HG02852 (cell line): ENCODE results near the gene SH3PXD2A.
"Not testable (repeated sequence)": the region's sequence is repeated elsewhere in the genome, so short reads cannot be mapped to it uniquely, and the experiment has no call there.

Experiments used
- ATAC-seq: cut with Tn5 transposase; IDR thresholded peaks from one replicate; pipeline ENCODE4 v1.9.1; 2021; ENCODE audit warnings: mild to moderate bottlenecking, moderate library complexity; ENCODE audit not compliant: unreplicated experiment

Gene SH3PXD2A

GRCh38 chr10:103849880-103850571 lies 5.3 kb downstream of the SH3PXD2A start:
- no peak for ATAC-seq

GRCh38 chr10:103849212-103849877 lies 6.0 kb downstream of the SH3PXD2A start:
- no peak for ATAC-seq

- no peak for ATAC-seq
Measured at GRCh38 chr10:103847909-103848468, 7.4 kb downstream of the SH3PXD2A start.

GRCh38 chr10:103847346-103847745 lies 8.0 kb downstream of the SH3PXD2A start:
- no peak for ATAC-seq

GRCh38 chr10:103845972-103846371 lies 9.4 kb downstream of the SH3PXD2A start:
- no peak for ATAC-seq

- not testable (repeated sequence) for ATAC-seq
Measured at GRCh38 chr10:103845346-103845745, 10.0 kb downstream of the SH3PXD2A start.

- no peak for ATAC-seq
Measured at GRCh38 chr10:103843854-103844570, 11.4 kb downstream of the SH3PXD2A start.

- ATAC-seq: no peak
Measured at GRCh38 chr10:103843045-103843444, 12.3 kb downstream of the SH3PXD2A start.

GRCh38 chr10:103842605-103843004 lies 12.8 kb downstream of the SH3PXD2A start:
- ATAC-seq: no peak

- no peak for ATAC-seq
Measured at GRCh38 chr10:103841519-103841918, 13.9 kb downstream of the SH3PXD2A start.

GRCh38 chr10:103840740-103841070 lies 14.7 kb downstream of the SH3PXD2A start:
- no peak for ATAC-seq

GRCh38 chr10:103839872-103840739 lies 15.3 kb downstream of the SH3PXD2A start:
- no peak for ATAC-seq

GRCh38 chr10:103839519-103839871 lies 15.9 kb downstream of the SH3PXD2A start:
- no peak for ATAC-seq

- no peak for ATAC-seq
Measured at GRCh38 chr10:103838862-103839518, 16.4 kb downstream of the SH3PXD2A start.

- no peak for ATAC-seq
Measured at GRCh38 chr10:103838070-103838395, 17.3 kb downstream of the SH3PXD2A start.

- no peak for ATAC-seq
Measured at GRCh38 chr10:103837370-103838069, 17.9 kb downstream of the SH3PXD2A start.

GRCh38 chr10:103836861-103837260 lies 18.5 kb downstream of the SH3PXD2A start:
- ATAC-seq: no peak

GRCh38 chr10:103836273-103836672 lies 19.1 kb downstream of the SH3PXD2A start:
- ATAC-seq: no peak

GRCh38 chr10:103835096-103836050 lies 20.0 kb downstream of the SH3PXD2A start:
- ATAC-seq: no peak
